Putamen (tissue), 1 donor: ENCODE data around the gene CTNNA2.
A peak's percentile ranks its signal among the peaks of the same experiment; 100 is the strongest.

Experiments used
- DNase-seq: peaks from one replicate; pipeline ENCODE4 v3.0.0-alpha.2; 2016; ENCODE audit warnings: low spot score

The CTNNA2 gene

GRCh38 chr2:79713131-79713785 is 200.4 kb downstream of the CTNNA2 start:
- DNase-seq: no peak

- no peak for DNase-seq
Observed at GRCh38 chr2:79714283-79714682, 201.4 kb downstream of the CTNNA2 start.

- no peak for DNase-seq
Observed at GRCh38 chr2:79715338-79715737, 202.5 kb downstream of the CTNNA2 start.

GRCh38 chr2:79716266-79716665 is 203.4 kb downstream of the CTNNA2 start:
- DNase-seq: no peak

- DNase-seq: no peak
Observed at GRCh38 chr2:79717364-79718007, 204.6 kb downstream of the CTNNA2 start.

- DNase-seq: no peak
Observed at GRCh38 chr2:79721061-79721460, 208.2 kb downstream of the CTNNA2 start.

- no peak for DNase-seq
Observed at GRCh38 chr2:79721966-79722365, 209.1 kb downstream of the CTNNA2 start.

- no peak for DNase-seq
Observed at GRCh38 chr2:79723830-79724229, 211.0 kb downstream of the CTNNA2 start.

GRCh38 chr2:79729532-79729931 is 216.7 kb downstream of the CTNNA2 start:
- no peak for DNase-seq

GRCh38 chr2:79734518-79734917 is 221.7 kb downstream of the CTNNA2 start:
- no peak for DNase-seq

GRCh38 chr2:79740879-79741443 is 228.1 kb downstream of the CTNNA2 start:
- peak; percentile 20 for DNase-seq

GRCh38 chr2:79750321-79750720 is 237.5 kb downstream of the CTNNA2 start:
- no peak for DNase-seq

GRCh38 chr2:79757526-79757925 is 244.7 kb downstream of the CTNNA2 start:
- no peak for DNase-seq

- no peak for DNase-seq
Observed at GRCh38 chr2:79758042-79758441, 245.2 kb downstream of the CTNNA2 start.

- no peak for DNase-seq
Observed at GRCh38 chr2:79758749-79759282, 246.0 kb downstream of the CTNNA2 start.

- DNase-seq: peak; percentile 34
Observed at GRCh38 chr2:79770926-79771325, 258.1 kb downstream of the CTNNA2 start.

- peak; percentile 25 for DNase-seq
Observed at GRCh38 chr2:79771493-79771892, 258.6 kb downstream of the CTNNA2 start.

GRCh38 chr2:79774016-79774415 is 261.2 kb downstream of the CTNNA2 start:
- DNase-seq: no peak

- no peak for DNase-seq
Observed at GRCh38 chr2:79776461-79776860, 263.6 kb downstream of the CTNNA2 start.

GRCh38 chr2:79780781-79781180 is 267.9 kb downstream of the CTNNA2 start:
- no peak for DNase-seq

GRCh38 chr2:79782576-79783452 is 270.0 kb downstream of the CTNNA2 start:
- DNase-seq: no peak

- DNase-seq: no peak
Observed at GRCh38 chr2:79788952-79789651, 276.3 kb downstream of the CTNNA2 start.
